Parietal lobe (tissue), 1 donor: ENCODE measurements around the gene NLRX1. TPM values are rescaled to one million over a fixed set of nuclear protein-coding genes. Genes with fewer than 3 reads are reported as not detected.

ENCODE experiments used
- total RNA-seq: library from RNA; depleted of rRNA; stranded (reverse); fragments of >200 nt; gene quantifications from one replicate; pipeline ENCODE4 v1.2.3, GENCODE V29; 2014

The NLRX1 gene, protein sequence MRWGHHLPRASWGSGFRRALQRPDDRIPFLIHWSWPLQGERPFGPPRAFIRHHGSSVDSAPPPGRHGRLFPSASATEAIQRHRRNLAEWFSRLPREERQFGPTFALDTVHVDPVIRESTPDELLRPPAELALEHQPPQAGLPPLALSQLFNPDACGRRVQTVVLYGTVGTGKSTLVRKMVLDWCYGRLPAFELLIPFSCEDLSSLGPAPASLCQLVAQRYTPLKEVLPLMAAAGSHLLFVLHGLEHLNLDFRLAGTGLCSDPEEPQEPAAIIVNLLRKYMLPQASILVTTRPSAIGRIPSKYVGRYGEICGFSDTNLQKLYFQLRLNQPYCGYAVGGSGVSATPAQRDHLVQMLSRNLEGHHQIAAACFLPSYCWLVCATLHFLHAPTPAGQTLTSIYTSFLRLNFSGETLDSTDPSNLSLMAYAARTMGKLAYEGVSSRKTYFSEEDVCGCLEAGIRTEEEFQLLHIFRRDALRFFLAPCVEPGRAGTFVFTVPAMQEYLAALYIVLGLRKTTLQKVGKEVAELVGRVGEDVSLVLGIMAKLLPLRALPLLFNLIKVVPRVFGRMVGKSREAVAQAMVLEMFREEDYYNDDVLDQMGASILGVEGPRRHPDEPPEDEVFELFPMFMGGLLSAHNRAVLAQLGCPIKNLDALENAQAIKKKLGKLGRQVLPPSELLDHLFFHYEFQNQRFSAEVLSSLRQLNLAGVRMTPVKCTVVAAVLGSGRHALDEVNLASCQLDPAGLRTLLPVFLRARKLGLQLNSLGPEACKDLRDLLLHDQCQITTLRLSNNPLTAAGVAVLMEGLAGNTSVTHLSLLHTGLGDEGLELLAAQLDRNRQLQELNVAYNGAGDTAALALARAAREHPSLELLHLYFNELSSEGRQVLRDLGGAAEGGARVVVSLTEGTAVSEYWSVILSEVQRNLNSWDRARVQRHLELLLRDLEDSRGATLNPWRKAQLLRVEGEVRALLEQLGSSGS
- 2.8 TPM for total RNA-seq

DNA sequence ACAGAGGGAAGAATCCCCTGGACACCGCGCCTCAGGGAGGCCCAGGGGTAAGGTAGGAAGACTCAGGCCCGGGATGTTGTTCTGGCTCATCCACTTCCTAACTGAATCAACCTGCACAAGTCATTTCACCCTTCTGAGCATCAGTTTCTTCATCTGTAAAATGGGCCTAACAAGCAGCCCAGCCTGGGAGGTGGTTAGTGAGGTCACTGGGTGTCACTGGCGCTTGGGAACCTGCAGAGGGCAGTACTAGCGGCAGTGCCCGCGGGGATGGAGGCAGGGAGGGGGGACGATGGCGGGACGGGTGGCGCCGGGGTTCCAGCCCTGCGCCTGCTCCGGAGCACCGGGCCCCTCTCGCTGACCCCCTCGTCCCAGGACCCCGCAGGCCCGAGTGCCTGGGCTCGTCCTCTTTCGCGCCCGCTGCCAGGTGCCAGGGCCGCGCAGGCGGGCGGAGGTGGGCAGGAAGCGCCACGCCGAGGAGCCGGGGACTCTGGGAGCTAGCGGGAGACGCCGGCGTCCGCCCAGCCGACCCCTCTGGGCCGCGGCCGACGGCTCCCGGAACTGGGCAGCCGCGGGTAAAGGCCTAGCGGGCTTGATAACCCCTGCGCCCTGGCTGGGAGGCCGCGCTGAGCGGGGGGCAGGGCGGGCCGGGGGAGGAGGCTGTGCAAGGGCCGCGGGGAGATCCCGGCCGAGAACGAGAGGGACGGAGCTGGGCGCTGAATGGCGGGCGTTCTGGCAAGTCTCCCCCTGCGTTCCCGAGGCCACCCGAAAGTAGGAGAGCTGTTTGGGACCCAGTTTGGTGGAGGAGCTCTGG is at the start of gene NLRX1:
Gene NLRX1, plus strand, starts transcription at position 255 of the 811 bp plus-strand sequence. CDS start 2,679 bp downstream, outside the sequence.

DNA sequence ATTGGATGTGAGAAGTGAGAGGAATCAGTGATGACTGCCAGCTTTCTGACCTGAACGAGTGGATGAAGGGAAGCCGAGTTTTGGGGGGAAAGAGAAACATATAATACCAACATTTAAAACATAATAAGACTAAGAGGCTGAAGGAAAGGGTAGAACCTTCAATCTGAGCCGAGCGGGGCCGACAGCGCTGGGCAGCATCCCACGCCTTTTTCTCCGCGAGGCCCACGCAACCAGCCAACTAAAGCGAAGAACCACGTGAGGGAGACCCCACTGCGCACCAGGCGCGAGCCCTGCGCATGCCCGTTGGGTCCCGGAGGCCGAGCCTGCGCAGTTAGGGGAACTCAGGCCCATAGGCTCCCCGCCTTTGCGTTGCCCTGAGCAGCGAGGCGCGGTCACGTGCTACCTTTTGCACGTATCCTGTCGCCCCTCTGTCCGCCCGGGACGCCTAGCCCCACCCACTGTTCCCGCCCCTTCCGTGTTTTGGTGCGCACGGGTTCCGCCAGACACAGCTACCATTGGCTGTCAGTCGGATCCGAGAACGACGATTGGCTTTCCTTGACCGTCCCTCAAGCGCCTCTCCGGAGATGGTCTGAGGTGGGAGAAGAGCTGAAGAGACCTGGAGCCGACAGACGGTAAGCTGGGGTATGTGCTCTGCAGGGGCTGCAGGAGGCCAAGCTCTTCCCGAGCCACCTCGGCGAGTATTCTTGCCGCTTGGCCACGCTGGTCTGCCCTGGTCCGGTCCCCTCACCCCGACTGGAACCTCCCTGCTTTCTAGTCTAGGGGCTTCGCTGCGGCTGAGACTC is 47.3 kb upstream of the NLRX1 start, which contains the start of gene HINFP:
Gene HINFP, plus strand, starts transcription at position 573 of the 803 bp plus-strand sequence. CDS start 5,365 bp downstream, outside the sequence.

DNA sequence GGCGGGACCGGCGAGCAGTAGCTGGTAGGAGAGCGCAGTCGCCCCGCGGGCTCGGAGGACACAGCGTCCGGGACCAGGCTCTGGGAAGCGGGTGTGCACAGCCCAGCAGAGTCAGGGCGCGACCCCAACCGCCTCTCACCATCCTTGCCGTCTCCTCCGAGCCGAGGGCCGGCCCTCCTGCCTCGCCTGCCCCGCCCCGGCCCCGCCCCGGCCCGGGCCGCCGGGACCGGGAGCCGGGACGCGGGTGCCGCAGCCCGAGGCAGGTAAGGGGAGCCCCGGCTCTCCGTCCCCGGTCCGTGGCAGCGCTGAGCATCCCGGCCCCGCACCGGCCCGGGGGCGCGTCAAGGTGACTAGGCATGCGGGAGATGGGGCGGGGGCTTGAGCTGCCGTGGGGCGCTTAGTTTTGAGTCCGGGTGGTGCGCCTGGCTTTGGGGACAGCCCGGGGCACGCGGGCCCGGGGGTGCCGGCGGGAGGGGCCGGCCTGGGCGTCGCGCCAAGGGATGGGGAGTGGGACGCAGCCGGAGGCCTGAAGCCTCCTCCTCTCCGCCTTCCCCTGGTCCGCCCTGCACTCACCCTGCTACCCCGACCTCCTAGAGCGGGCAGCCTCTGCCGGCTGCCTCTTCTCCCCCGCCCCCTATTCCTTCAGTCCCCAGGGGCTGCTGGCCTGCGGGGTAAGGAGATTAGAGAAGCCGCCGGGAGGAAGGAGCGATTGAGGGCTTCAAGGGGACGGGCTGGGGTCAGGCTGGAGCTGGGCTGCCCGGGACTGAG is 19.3 kb upstream of the NLRX1 start, which contains the start of gene ABCG4:
Gene ABCG4, plus strand, starts transcription at position 35 of the 768 bp plus-strand sequence. CDS start 914 bp downstream, outside the sequence.

DNA sequence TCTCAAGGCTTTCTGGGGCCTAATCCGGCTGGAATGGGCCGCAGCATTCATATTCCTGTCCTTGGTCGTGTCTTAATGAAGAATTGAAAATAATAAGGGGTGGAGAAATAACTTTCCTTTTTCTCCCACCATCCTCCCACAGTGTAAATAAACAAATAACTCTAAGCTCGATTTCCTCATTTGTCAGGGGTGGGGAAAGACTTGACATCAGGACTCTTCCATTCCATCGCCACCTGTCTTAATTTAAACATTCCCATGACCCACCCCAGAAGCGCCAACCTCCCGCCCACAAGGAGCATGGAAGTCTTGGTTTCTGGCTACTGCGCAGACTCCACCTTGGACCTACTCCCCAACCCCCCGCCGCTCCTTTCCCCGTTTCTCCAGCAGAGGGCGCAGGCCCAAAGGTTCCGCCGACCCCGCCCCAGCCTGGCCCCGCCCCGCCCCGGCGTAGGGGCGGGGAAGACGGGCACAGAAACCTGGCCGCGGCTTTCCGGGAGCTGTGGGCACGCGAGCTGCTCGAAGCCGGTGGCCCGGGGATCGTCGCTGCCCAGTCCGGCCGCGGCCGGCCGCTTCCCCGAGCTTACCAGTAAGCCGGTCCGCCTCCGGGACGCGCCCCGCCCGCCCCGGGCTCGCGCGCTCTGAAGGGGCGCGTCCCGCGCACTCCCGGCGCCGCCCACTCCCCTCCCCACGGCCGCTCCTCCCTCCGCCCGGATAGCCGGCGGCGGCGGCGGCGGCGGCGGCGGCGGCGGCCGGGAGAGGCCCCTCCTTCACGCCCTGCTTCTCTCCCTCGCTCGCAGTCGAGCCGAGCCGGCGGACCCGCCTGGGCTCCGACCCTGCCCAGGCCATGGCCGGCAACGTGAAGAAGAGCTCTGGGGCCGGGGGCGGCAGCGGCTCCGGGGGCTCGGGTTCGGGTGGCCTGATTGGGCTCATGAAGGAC is 37.3 kb downstream of the NLRX1 start, which contains the start of gene CBL:
Gene CBL, plus strand, starts transcription at position 766 of the 937 bp plus-strand sequence. Its CDS starts 79 bp downstream, at position 845.

Other genes starting within 250 kb of the NLRX1 start
- 20.7 TPM for gene BCL9L, start 242.8 kb upstream of the NLRX1 start, total RNA-seq
- not detected for gene UPK2, start 212.4 kb upstream of the NLRX1 start, total RNA-seq
- gene FOXR1, start 197.0 kb upstream of the NLRX1 start, total RNA-seq, result not detected
- 82.9 TPM for gene CENATAC, start 170.6 kb upstream of the NLRX1 start, total RNA-seq
- gene RPS25, start 150.4 kb upstream of the NLRX1 start, total RNA-seq, result 1,127 TPM
- 76.1 TPM for gene TRAPPC4, start 150.0 kb upstream of the NLRX1 start, total RNA-seq
- 15.0 TPM for gene SLC37A4, start 137.8 kb upstream of the NLRX1 start, total RNA-seq
- gene HYOU1, start 111.5 kb upstream of the NLRX1 start, total RNA-seq, result 40.1 TPM
- gene VPS11, start 100.9 kb upstream of the NLRX1 start, total RNA-seq, result 35.1 TPM
- 8.1 TPM for gene HMBS, start 83.8 kb upstream of the NLRX1 start, total RNA-seq
- 11.6 TPM for gene DPAGT1, start 66.9 kb upstream of the NLRX1 start, total RNA-seq
- gene C2CD2L, start 61.4 kb upstream of the NLRX1 start, total RNA-seq, result 12.2 TPM
- gene HINFP, start 47.1 kb upstream of the NLRX1 start, total RNA-seq, result 41.9 TPM
- gene ABCG4, start 19.7 kb upstream of the NLRX1 start, total RNA-seq, result 4.1 TPM
- gene NHERF4, start 16.8 kb downstream of the NLRX1 start, total RNA-seq, result not detected
- gene CBL, start 37.6 kb downstream of the NLRX1 start, total RNA-seq, result 25.0 TPM
- 12.8 TPM for gene MCAM, start 148.4 kb downstream of the NLRX1 start, total RNA-seq
- gene RNF26, start 165.8 kb downstream of the NLRX1 start, total RNA-seq, result 2.5 TPM
- 1.6 TPM for gene C1QTNF5, start 172.2 kb downstream of the NLRX1 start, total RNA-seq
- gene MFRP, start 178.0 kb downstream of the NLRX1 start, total RNA-seq, result not detected
- gene USP2, start 213.0 kb downstream of the NLRX1 start, total RNA-seq, result 5.0 TPM